Panc1 (cell line): ENCODE data around the gene CYGB. TPM values are rescaled to one million over a fixed set of nuclear protein-coding genes. Genes with fewer than 3 reads are reported as not detected.
A peak's percentile ranks its signal among the peaks of the same experiment; 100 is the strongest.

Experiments
- ATAC-seq: fragments of 200-7000 bp; cut with Tn5 transposase; 2 replicates; pipeline ENCODE4 v1.9.1; 2020; ENCODE audit warnings: mild to moderate bottlenecking, moderate library complexity
- BruUV-seq: library from RNA; stranded (reverse); fragments of 400-500 nt; replicated peaks from 2 replicates; lab custom pipeline; 2021; lab: Mats Ljungman, UMichigan
- CTCF ChIA-PET: fragments of 300-600 bp; sonication (Branson Sonifier 250); formaldehyde crosslinking; loops from one replicate; lab custom pipeline; 2022; ENCODE audit warnings: antibody characterized with exemption; lab: Charles Lee
- POLR2A ChIA-PET: fragments of 300-600 bp; sonication (Branson Sonifier 250); formaldehyde crosslinking; loops from one replicate; lab custom pipeline; 2022; ENCODE audit warnings: antibody characterized with exemption; lab: Charles Lee
- DNase-seq: peaks from one replicate; pipeline ENCODE4 v3.0.0-alpha.2; 2010; ENCODE audit warnings: low read depth, low spot score
- H3K27ac ChIP-seq: 2 replicates; pipeline ENCODE4 v1.5.1; 2011; ENCODE audit warnings: mild to moderate bottlenecking, low read length, inconsistent platforms
- H3K27me3 ChIP-seq: fragments of 200-500 bp; sonication (Bioruptor generic); 2 replicates; pipeline ENCODE4 v1.6.0; 2014; ENCODE audit warnings: low read length, inconsistent platforms; ENCODE audit not compliant: control insufficient read depth, insufficient read depth
- H3K36me3 ChIP-seq: fragments of 200-500 bp; sonication (Bioruptor generic); 2 replicates; pipeline ENCODE4 v1.5.1; 2014; ENCODE audit warnings: inconsistent platforms, mild to moderate bottlenecking, low read length, moderate library complexity; ENCODE audit not compliant: control insufficient read depth, insufficient read depth
- H3K4me1 ChIP-seq: 2 replicates; pipeline ENCODE4 v1.5.1; 2011; ENCODE audit warnings: inconsistent platforms, mild to moderate bottlenecking, low read length, moderate library complexity; ENCODE audit not compliant: control insufficient read depth, insufficient read depth
- H3K4me3 ChIP-seq, 2 experiments: 2 replicates each; pipeline ENCODE4 v1.5.1; 2011 to 2012; ENCODE audit warnings: low read depth in 2 of 2, low read length in 2 of 2, mild to moderate bottlenecking in 2 of 2, inconsistent platforms in 1 of 2, moderate library complexity in 1 of 2
- H3K9me3 ChIP-seq: fragments of 200-500 bp; sonication (Bioruptor generic); 2 replicates; pipeline ENCODE4 v1.5.1; 2014; ENCODE audit warnings: low read depth, mild to moderate bottlenecking, inconsistent platforms, low read length, moderate library complexity; ENCODE audit not compliant: control insufficient read depth, insufficient read depth
- CTCF ChIP-seq: fragments of 450-650 bp; IDR thresholded peaks from 2 replicates; pipeline ENCODE4 v1.5.1; 2017; ENCODE audit warnings: mild to moderate bottlenecking
- POLR2AphosphoS5 ChIP-seq: IDR thresholded peaks from 2 replicates; pipeline ENCODE4 v1.6.1; 2012; ENCODE audit warnings: mild to moderate bottlenecking, low read depth, low read length, moderate library complexity
- REST ChIP-seq, 2 experiments: IDR thresholded peaks; 2 replicates each; pipeline ENCODE4 v1.6.1; 2011 to 2012; ENCODE audit warnings: low read depth in 2 of 2, control low read depth in 1 of 2, low read length in 1 of 2, mild to moderate bottlenecking in 1 of 2, moderate library complexity in 1 of 2; ENCODE audit not compliant: insufficient read depth in 1 of 2
- SIN3A ChIP-seq: IDR thresholded peaks from 2 replicates; pipeline ENCODE4 v1.6.1; 2012; ENCODE audit warnings: low read depth, mild to moderate bottlenecking, low read length, moderate library complexity, borderline replicate concordance; ENCODE audit not compliant: insufficient read depth
- TCF7L2 ChIP-seq: IDR thresholded peaks from 2 replicates; pipeline ENCODE4 v1.6.1; 2011; ENCODE audit warnings: mild to moderate bottlenecking, low read depth, low read length, inconsistent platforms
- in situ Hi-C: cut with HindIII; loops from 2 replicates; pipeline ENCODE4 v1.10.0; 2016; ENCODE audit warnings: low sequenced_read_pairs, low pct_unique_long_range_greater_than_20kb
- intact Hi-C: fragments of 100-400 bp; cut with micrococcal nuclease; formaldehyde crosslinking; loops from one replicate; pipeline ENCODE4 v1.10.0; 2022; ENCODE audit not compliant: unreplicated experiment
- total RNA-seq: library from RNA; stranded (reverse); gene quantifications from one replicate; pipeline ENCODE4 v1.2.1, GENCODE V29; 2021; ENCODE audit not compliant: unreplicated experiment

CYGB gene
- total RNA-seq, 1 experiment from 2014 or later = 6.0 TPM

DNA sequence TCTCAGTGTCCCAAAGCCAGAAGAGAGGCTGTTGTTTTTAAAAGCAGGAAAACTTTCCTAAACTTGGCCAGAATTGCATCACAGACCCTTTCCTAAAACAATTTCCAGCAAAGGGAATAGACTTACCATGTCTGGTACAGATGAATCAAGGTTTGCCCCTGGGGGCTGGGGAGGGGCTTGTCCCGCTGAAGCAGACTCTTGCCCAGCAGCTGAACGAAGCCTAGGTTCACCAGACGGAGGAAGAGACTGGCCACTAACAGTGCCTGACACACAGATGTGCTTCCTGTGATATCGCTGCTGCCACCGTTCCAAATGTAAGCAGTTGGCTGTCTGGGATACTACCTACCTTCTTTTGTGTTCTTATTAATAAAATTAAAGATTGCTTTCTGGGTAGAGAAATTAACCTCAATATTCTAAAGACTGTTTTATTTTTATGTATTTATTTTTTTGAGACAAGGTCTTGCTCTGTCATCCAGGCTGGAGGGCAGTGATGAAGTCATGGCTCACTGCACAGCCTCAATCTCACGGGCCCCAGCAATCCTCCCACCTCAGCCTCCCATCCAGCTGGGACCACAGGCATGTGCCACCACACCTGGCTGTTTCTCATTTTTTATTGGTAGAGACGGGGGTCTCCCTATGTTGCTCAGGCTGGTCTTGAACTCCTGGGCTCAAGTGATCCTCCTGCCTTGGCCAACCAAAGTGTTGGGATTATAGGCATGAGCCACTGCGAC lies 15.8 kb upstream of the CYGB start:
- H3K4me3 ChIP-seq = no peak overlapping the region
- H3K4me1 ChIP-seq = peaks cover 37% of the 10 kb centered on the region
- TF ChIP-seq REST (IDR thresholded peaks at IDR 0.05; ENCODE audit: insufficient read depth in 1 of 2, low read depth in 2 of 2, low read length in 1 of 2) (no peak), POLR2AphosphoS5 (no peak), CTCF (no peak), SIN3A (no peak), TCF7L2 (no peak)
- in situ Hi-C loops (no loop called here), intact Hi-C loops (no loop called here)
- H3K36me3 ChIP-seq = peaks cover 7% of the 10 kb centered on the region; the same call in 1 of the 2 replicates
- no peaks in the 10 kb centered on the region for H3K27me3 ChIP-seq
- DNase-seq = no peak
- no peaks in the 10 kb centered on the region for H3K9me3 ChIP-seq
- peak overlapping the region; percentile 54 for H3K27ac ChIP-seq
- no TSS peak for BruUV-seq
- POLR2A ChIA-PET = interaction anchor here (0.7 kb wide), 1 partner anchor 68 kb away, joined by 3 read pairs; no protein-coding TSS in a partner anchor
- ATAC-seq = no peak
- CTCF ChIA-PET = no interaction called here

DNA sequence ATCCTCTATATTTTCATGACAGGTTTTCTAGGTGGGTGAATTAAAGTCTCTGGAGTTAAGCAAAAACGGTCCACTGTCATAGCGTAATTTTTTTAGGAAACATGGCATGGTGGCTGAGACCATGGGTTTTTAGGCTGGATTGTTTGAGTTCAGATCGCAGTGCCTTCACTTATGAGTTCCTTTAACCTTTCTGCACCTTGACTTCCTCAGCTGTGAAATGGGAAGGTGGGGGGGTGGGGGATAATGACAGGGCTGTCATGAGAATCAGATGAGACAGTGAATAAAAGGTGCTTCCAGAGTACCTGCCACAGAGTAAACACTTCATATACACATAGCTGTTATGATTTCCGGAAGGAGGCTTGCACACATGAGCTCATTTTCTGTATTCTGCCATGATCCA lies 14.2 kb upstream of the CYGB start:
- Histone ChIP-seq H3K27ac (no peak overlapping the region), H3K36me3 (no peaks in the 10 kb centered on the region), H3K4me3 (no peak overlapping the region), H3K27me3 (no peaks in the 10 kb centered on the region), H3K4me1 (peaks cover 43% of the 10 kb centered on the region), H3K9me3 (no peaks in the 10 kb centered on the region)
- no peak for DNase-seq
- ATAC-seq = no peak
- in situ Hi-C loops (no loop called here), intact Hi-C loops (no loop called here)
- ChIA-PET CTCF (interaction anchor here (0.5 to 0.9 kb wide), 2 partner anchors 29 to 30 kb away, joined by 3 to 4 read pairs; no protein-coding TSS in a partner anchor), POLR2A (no interaction called here)
- BruUV-seq = no TSS peak
- no peak for TF ChIP-seq CTCF
- no peak for TF ChIP-seq POLR2AphosphoS5
- no peak for TF ChIP-seq REST (IDR thresholded peaks at IDR 0.05; ENCODE audit: insufficient read depth in 1 of 2, low read depth in 2 of 2, low read length in 1 of 2)
- no peak for TF ChIP-seq TCF7L2
- TF ChIP-seq SIN3A = no peak
